ENCODE results near the gene ARMC10.

- TF ChIP-seq CTCF (IDR thresholded peaks at IDR 0.05; ENCODE audit: low read depth, low read length) (no peak), POLR2A (IDR thresholded peaks at IDR 0.05; ENCODE audit: extremely low read depth, insufficient read length) (no peak)
Observed at GRCh38 chr7:103075337-103075918, 488 bp downstream of the ARMC10 start.
